IMR-90 (cell line): Measurements from ENCODE around the gene HMCES. TPM values are rescaled to one million over a fixed set of nuclear protein-coding genes. Genes with fewer than 3 reads are reported as not detected.

ENCODE experiments used
- ATAC-seq: fragments of 200-7000 bp; cut with Tn5 transposase; 2 replicates; pipeline ENCODE4 v1.9.1; 2020; ENCODE audit warnings: low read depth, mild to moderate bottlenecking, moderate library complexity
- BruUV-seq: library from RNA; stranded (reverse); fragments of 400-500 nt; replicated peaks from 2 replicates; lab custom pipeline; 2021; lab: Mats Ljungman, UMichigan
- CTCF ChIA-PET: fragments of 300-600 bp; formaldehyde crosslinking; extraction: SDS; loops from one replicate; lab custom pipeline; 2021; ENCODE audit warnings: antibody characterized with exemption; lab: Yijun Ruan, JAX
- POLR2A ChIA-PET: fragments of 300-600 bp; sonication (Branson Sonifier 250); formaldehyde crosslinking; loops from one replicate; lab custom pipeline; 2022; ENCODE audit warnings: antibody characterized with exemption; ENCODE audit not compliant: unreplicated experiment; lab: Charles Lee
- DNase-seq: peaks from one replicate; pipeline ENCODE4 v3.0.0; 2013
- H2AFZ ChIP-seq: replicated peaks from 2 replicates; pipeline ENCODE3; 2013; ENCODE audit warnings: low read length, mild to moderate bottlenecking; ENCODE audit not compliant: poor library complexity
- H2AK5ac ChIP-seq: 2 replicates; pipeline ENCODE4 v1.6.1; 2013; ENCODE audit warnings: low read depth, low read length, inconsistent platforms
- H2AK9ac ChIP-seq: replicated peaks from 2 replicates; pipeline ENCODE3; 2013; ENCODE audit warnings: mild to moderate bottlenecking, low read depth, low read length, moderate library complexity; ENCODE audit not compliant: poor library complexity
- H2BK120ac ChIP-seq: 2 replicates; pipeline ENCODE4 v1.6.1; 2013; ENCODE audit warnings: low read depth, low read length, inconsistent platforms
- H2BK15ac ChIP-seq: 3 replicates; pipeline ENCODE4 v1.6.1; 2013; ENCODE audit warnings: low read depth, low read length, inconsistent platforms
- H2BK20ac ChIP-seq: 2 replicates; pipeline ENCODE4 v1.6.1; 2013; ENCODE audit warnings: low read depth, mild to moderate bottlenecking, inconsistent platforms, low read length, moderate library complexity
- H2BK5ac ChIP-seq: 2 replicates; pipeline ENCODE4 v1.6.1; 2013; ENCODE audit warnings: mild to moderate bottlenecking, low read depth, low read length, inconsistent platforms; ENCODE audit not compliant: poor library complexity, severe bottlenecking
- H3K14ac ChIP-seq: replicated peaks from 2 replicates; pipeline ENCODE4 v1.6.1; 2013; ENCODE audit warnings: low read depth, low read length, inconsistent platforms
- H3K18ac ChIP-seq: 2 replicates; pipeline ENCODE4 v1.6.1; 2013; ENCODE audit warnings: low read depth, low read length, control low read depth
- H3K23ac ChIP-seq: 2 replicates; pipeline ENCODE4 v1.6.1; 2013; ENCODE audit warnings: low read depth, low read length, inconsistent platforms
- H3K27ac ChIP-seq: 2 replicates; pipeline ENCODE4 v1.5.1; 2013; ENCODE audit warnings: mild to moderate bottlenecking, control low read depth, low read length; ENCODE audit not compliant: insufficient read depth
- H3K27me3 ChIP-seq: 2 replicates; pipeline ENCODE4 v1.6.1; 2013; ENCODE audit warnings: low read length; ENCODE audit not compliant: control insufficient read depth, insufficient read depth
- H3K36me3 ChIP-seq: 2 replicates; pipeline ENCODE4 v1.6.1; 2013; ENCODE audit warnings: low read length, mixed read lengths; ENCODE audit not compliant: control insufficient read depth, insufficient read depth
- H3K4ac ChIP-seq: 2 replicates; pipeline ENCODE4 v1.6.1; 2013; ENCODE audit warnings: low read depth, low read length, inconsistent platforms
- H3K4me1 ChIP-seq: 2 replicates; pipeline ENCODE4 v1.6.1; 2013; ENCODE audit warnings: low read length, mixed read lengths; ENCODE audit not compliant: control insufficient read depth, insufficient read depth
- H3K4me2 ChIP-seq: 2 replicates; pipeline ENCODE4 v1.6.1; 2013; ENCODE audit warnings: low read depth, mild to moderate bottlenecking, control low read depth, low read length, moderate library complexity
- H3K4me3 ChIP-seq: 2 replicates; pipeline ENCODE4 v1.5.1; 2013; ENCODE audit warnings: low read depth, mild to moderate bottlenecking, control low read depth, low read length, moderate library complexity; ENCODE audit not compliant: insufficient read depth
- H3K56ac ChIP-seq: 2 replicates; pipeline ENCODE4 v1.6.1; 2013; ENCODE audit warnings: low read length, inconsistent platforms; ENCODE audit not compliant: insufficient read depth; ENCODE audit errors: extremely low read depth
- H3K79me1 ChIP-seq, 2 experiments: 2 replicates each; pipeline ENCODE4 v1.6.1; 2013; ENCODE audit warnings: low read length in 2 of 2, inconsistent platforms in 1 of 2, low read depth in 1 of 2
- H3K9ac ChIP-seq: 2 replicates; pipeline ENCODE4 v1.6.1; 2013; ENCODE audit warnings: low read depth, low read length, control low read depth
- H3K9me1 ChIP-seq: 2 replicates; pipeline ENCODE4 v1.6.1; 2013; ENCODE audit warnings: low read length, inconsistent platforms; ENCODE audit not compliant: insufficient read depth
- H3K9me3 ChIP-seq: 2 replicates; pipeline ENCODE4 v1.6.1; 2013; ENCODE audit warnings: low read length; ENCODE audit not compliant: control insufficient read depth, insufficient read depth
- H4K20me1 ChIP-seq: 2 replicates; pipeline ENCODE4 v1.6.1; 2013; ENCODE audit warnings: low read length, inconsistent platforms; ENCODE audit not compliant: insufficient read depth
- H4K5ac ChIP-seq: 2 replicates; pipeline ENCODE4 v1.6.1; 2013; ENCODE audit warnings: mild to moderate bottlenecking, low read depth, low read length, control low read depth
- H4K8ac ChIP-seq, 2 experiments: 2 replicates each; pipeline ENCODE4 v1.6.1; 2013; ENCODE audit warnings: low read depth in 2 of 2, low read length in 2 of 2, control low read depth in 1 of 2, inconsistent platforms in 1 of 2
- H4K91ac ChIP-seq: 2 replicates; pipeline ENCODE4 v1.6.1; 2013; ENCODE audit warnings: low read depth, low read length, inconsistent platforms; ENCODE audit not compliant: insufficient read depth
- CEBPB ChIP-seq: IDR thresholded peaks from 2 replicates; pipeline ENCODE4 v1.6.1; 2012; ENCODE audit warnings: low read depth, low read length, improper control_type of control experiment
- CHD1 ChIP-seq: IDR thresholded peaks from 2 replicates; pipeline ENCODE4 v1.6.1; 2012; ENCODE audit warnings: low read depth, low read length, improper control_type of control experiment
- CTCF ChIP-seq: conservative IDR thresholded peaks from 2 replicates; pipeline ENCODE4 v1.5.1; 2012; ENCODE audit warnings: mild to moderate bottlenecking, low read depth, low read length, improper control_type of control experiment
- FOS ChIP-seq: fragments of 150-350 bp; IDR thresholded peaks from 2 replicates; pipeline ENCODE4 v1.6.1; 2016; ENCODE audit warnings: low read depth, low read length
- RCOR1 ChIP-seq: IDR thresholded peaks from 2 replicates; pipeline ENCODE4 v1.6.1; 2012; ENCODE audit warnings: mild to moderate bottlenecking, low read length, improper control_type of control experiment; ENCODE audit not compliant: insufficient replicate concordance
- SMC3 ChIP-seq: fragments of 150-350 bp; IDR thresholded peaks from 2 replicates; pipeline ENCODE4 v1.6.1; 2016; ENCODE audit warnings: low read depth, mild to moderate bottlenecking, antibody characterized with exemption, low read length, moderate library complexity
- USF2 ChIP-seq: fragments of 150-350 bp; IDR thresholded peaks from 2 replicates; pipeline ENCODE4 v1.6.1; 2017; ENCODE audit warnings: mild to moderate bottlenecking, antibody characterized with exemption, low read length, low read depth
- WGBS, 2 experiments: methylation state at CpG; one replicate each; pipeline versions ENCODE4 v1.1.5 to v1.1.7; 2013; ENCODE audit warnings: missing lambda C conversion rate in 2 of 2; ENCODE audit not compliant: insufficient read length in 1 of 2; ENCODE audit errors: extremely low coverage in 2 of 2; 5-methylcytosine and 5-hydroxymethylcytosine counted together
- dilution Hi-C: fragments of 300-500 bp; cut with HindIII; formaldehyde crosslinking; loops from one replicate; pipeline ENCODE4 v1.14.3; 2018; ENCODE audit warnings: low sequenced_read_pairs; ENCODE audit not compliant: unreplicated experiment
- in situ Hi-C: fragments of 300-500 bp; cut with MboI; formaldehyde crosslinking; loops from 3 replicates; pipeline ENCODE4 v1.14.3; 2019; ENCODE audit warnings: low sequenced_read_pairs, inconsistent platforms, mixed read lengths
- intact Hi-C: fragments of 100-400 bp; cut with micrococcal nuclease; formaldehyde crosslinking; loops from 2 replicates; pipeline ENCODE4 v1.10.0; 2022
- polyA plus RNA-seq, 3 experiments: library from polyadenylated mRNA; depleted of rRNA; stranded (reverse); fragments of >200 nt; gene quantifications; 2 replicates each; pipeline ENCODE4 v1.2.3, GENCODE V29; 2012; ENCODE audit warnings: low replicate concordance in 1 of 3
- total RNA-seq: library from RNA; depleted of rRNA; stranded (reverse); fragments of >200 nt; gene quantifications from 2 replicates; pipeline ENCODE4 v1.2.3, GENCODE V29; 2012

HMCES gene
- total and polyA plus RNA-seq, 2 of the 4 experiments (the other 2 are of a cell fraction), result 26.0 to 30.5 TPM

GRCh38 chr3:129259612-129260477 is 18.8 kb upstream of the HMCES start:
- H3K4me3 ChIP-seq, result no peak overlapping the region
- in situ Hi-C loops, result no loop called here
- H3K18ac ChIP-seq, result no peak overlapping the region
- H3K9ac ChIP-seq, result no peak overlapping the region
- H3K79me1 ChIP-seq, result peaks cover 53 to 85% of the 10 kb centered on the region in 2 experiments
- peaks cover 2% of the 10 kb centered on the region; the same call in 1 of the 2 replicates for H3K4me1 ChIP-seq
- dilution Hi-C loops, result no loop called here
- H3K27me3 ChIP-seq, result no peaks in the 10 kb centered on the region
- H2AK9ac ChIP-seq, result no peak overlapping the region
- no peak overlapping the region for H3K56ac ChIP-seq
- H4K91ac ChIP-seq, result no peak overlapping the region
- no peak overlapping the region for H3K4ac ChIP-seq
- no peak overlapping the region for H4K5ac ChIP-seq
- no peak overlapping the region for H2AK5ac ChIP-seq
- DNase-seq (no peak), ATAC-seq (no peak)
- peaks cover 65% of the 10 kb centered on the region for H4K20me1 ChIP-seq
- intact Hi-C loops, result no loop called here
- no peak overlapping the region for H3K27ac ChIP-seq
- CTCF ChIA-PET, result no interaction called here
- H2BK120ac ChIP-seq, result no peak overlapping the region
- POLR2A ChIA-PET, result interaction anchor here (0.6 to 2.3 kb wide), 2 partner anchors 10 to 577 kb away, joined by 3 to 7 read pairs; partner anchors contain the start of gene COPG1
- H3K23ac ChIP-seq, result no peak overlapping the region
- H2BK15ac ChIP-seq, result no peak overlapping the region
- WGBS, 2 experiments, result 100% methylated on average over 1 of the region's 7 CpGs; no CpG with 5 or more reads in 1 of the 2 experiments
- TF ChIP-seq USF2, result no peak
- TF ChIP-seq RCOR1, result no peak
- no peak for TF ChIP-seq CHD1
- TF ChIP-seq FOS, result no peak
- no peak for TF ChIP-seq CEBPB
- no peak for TF ChIP-seq SMC3
- TF ChIP-seq CTCF, result no peak
- BruUV-seq, result no TSS peak
- peaks cover 11% of the 10 kb centered on the region for H3K9me1 ChIP-seq
- no peak overlapping the region for H4K8ac ChIP-seq
- H3K9me3 ChIP-seq, result no peaks in the 10 kb centered on the region
- H3K36me3 ChIP-seq, result peaks cover 82% of the 10 kb centered on the region
- no peak overlapping the region for H2BK5ac ChIP-seq
- H2AFZ ChIP-seq, result no peak overlapping the region
- no peak overlapping the region for H2BK20ac ChIP-seq
- no peak overlapping the region for H3K4me2 ChIP-seq
- H3K14ac ChIP-seq, result no peak overlapping the region
